Testis (tissue), 2 donors: ENCODE measurements around the gene SLC25A33.
A peak's percentile ranks its signal among the peaks of the same experiment; 100 is the strongest.

ENCODE experiments used
- POLR2A ChIP-seq: fragments of 450-650 bp; IDR thresholded peaks from one replicate; pipeline ENCODE4 v1.6.1; 2017; ENCODE audit warnings: antibody characterized with exemption, mild to moderate bottlenecking, moderate library complexity
- TF ChIP-seq, protein P1 (sequence below), 3 experiments: fragments of 450-650 bp in 2 of 3; fragments of 200-600 bp in 1 of 3; sonication (generic) in 1 of 3; IDR thresholded peaks; one replicate each; pipeline ENCODE4 v1.5.1; 2016 to 2019; ENCODE audit warnings: antibody characterized with exemption in 3 of 3, mild to moderate bottlenecking in 2 of 3, moderate library complexity in 1 of 3

DNA sequence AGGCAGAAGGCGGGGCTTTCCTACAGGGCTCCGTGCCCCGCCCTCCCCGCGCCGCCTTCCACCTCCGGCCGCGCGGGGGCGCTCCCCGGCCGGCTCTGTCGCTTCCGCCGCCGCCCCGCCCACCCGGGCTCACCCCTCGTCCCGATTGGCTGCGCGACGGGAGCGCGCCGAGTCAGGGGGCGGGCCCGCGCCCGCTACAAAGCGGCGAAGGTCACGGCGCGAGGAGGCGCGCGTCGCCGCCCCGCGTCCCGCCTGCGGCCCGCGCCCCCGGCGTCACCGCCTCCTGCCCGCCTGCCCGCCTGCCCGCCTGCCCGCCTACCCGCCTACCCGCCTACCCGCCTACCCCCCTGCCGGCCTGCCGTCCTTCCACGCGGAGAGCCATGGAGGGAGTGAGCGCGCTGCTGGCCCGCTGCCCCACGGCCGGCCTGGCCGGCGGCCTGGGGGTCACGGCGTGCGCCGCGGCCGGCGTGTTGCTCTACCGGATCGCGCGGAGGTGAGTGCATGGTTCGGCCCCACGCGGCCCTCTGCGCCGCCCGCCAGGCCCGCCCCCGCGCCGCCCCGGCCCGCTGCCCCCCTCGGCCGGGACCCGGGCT lies 49.4 kb downstream of the SLC25A33 start, which contains the start of gene TMEM201:
- TF ChIP-seq, protein P1, sequence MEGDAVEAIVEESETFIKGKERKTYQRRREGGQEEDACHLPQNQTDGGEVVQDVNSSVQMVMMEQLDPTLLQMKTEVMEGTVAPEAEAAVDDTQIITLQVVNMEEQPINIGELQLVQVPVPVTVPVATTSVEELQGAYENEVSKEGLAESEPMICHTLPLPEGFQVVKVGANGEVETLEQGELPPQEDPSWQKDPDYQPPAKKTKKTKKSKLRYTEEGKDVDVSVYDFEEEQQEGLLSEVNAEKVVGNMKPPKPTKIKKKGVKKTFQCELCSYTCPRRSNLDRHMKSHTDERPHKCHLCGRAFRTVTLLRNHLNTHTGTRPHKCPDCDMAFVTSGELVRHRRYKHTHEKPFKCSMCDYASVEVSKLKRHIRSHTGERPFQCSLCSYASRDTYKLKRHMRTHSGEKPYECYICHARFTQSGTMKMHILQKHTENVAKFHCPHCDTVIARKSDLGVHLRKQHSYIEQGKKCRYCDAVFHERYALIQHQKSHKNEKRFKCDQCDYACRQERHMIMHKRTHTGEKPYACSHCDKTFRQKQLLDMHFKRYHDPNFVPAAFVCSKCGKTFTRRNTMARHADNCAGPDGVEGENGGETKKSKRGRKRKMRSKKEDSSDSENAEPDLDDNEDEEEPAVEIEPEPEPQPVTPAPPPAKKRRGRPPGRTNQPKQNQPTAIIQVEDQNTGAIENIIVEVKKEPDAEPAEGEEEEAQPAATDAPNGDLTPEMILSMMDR (IDR thresholded peaks at IDR 0.05), result peak; percentile 71 to 88 (median 82)
- TF ChIP-seq POLR2A, result no peak
